SKM-1 (cell line): Measurements from ENCODE around the gene LRP11.

Experiments
- DNase-seq: peaks from one replicate; lab custom pipeline; 2025; ENCODE audit not compliant: unreplicated experiment; lab: John Stamatoyannopoulos, UW

The LRP11 gene

GRCh38 chr6:149806127-149806526 is 58.0 kb downstream of the LRP11 start:
- no peak for DNase-seq

GRCh38 chr6:149783551-149783950 is 80.6 kb downstream of the LRP11 start:
- DNase-seq: no peak

- no peak for DNase-seq
Observed at GRCh38 chr6:149782337-149782736, 81.8 kb downstream of the LRP11 start.

- no peak for DNase-seq
Observed at GRCh38 chr6:149781715-149782114, 82.4 kb downstream of the LRP11 start.

GRCh38 chr6:149779644-149779963 is 84.6 kb downstream of the LRP11 start:
- no peak for DNase-seq

GRCh38 chr6:149777624-149778023 is 86.5 kb downstream of the LRP11 start:
- no peak for DNase-seq

- no peak for DNase-seq
Observed at GRCh38 chr6:149771925-149772324, 92.2 kb downstream of the LRP11 start.

- DNase-seq: no peak
Observed at GRCh38 chr6:149771185-149771584, 93.0 kb downstream of the LRP11 start.

GRCh38 chr6:149769676-149770075 is 94.5 kb downstream of the LRP11 start:
- no peak for DNase-seq
